H1 (cell line): ENCODE measurements around the gene INTS2. TPM values are rescaled to one million over a fixed set of nuclear protein-coding genes. Genes with fewer than 3 reads are reported as not detected.

ENCODE experiments used
- CTCF ChIA-PET: fragments of 300-600 bp; sonication (Branson Sonifier 250); formaldehyde crosslinking; loops from one replicate; lab custom pipeline; 2021; ENCODE audit not compliant: partially characterized antibody; lab: Charles Lee
- POLR2A ChIA-PET: fragments of 300-600 bp; sonication (Branson Sonifier 250); formaldehyde crosslinking; loops from one replicate; lab custom pipeline; 2021; ENCODE audit warnings: inconsistent platforms; ENCODE audit not compliant: partially characterized antibody; lab: Charles Lee
- DNase-seq, 2 experiments: peaks; one replicate each; pipeline versions ENCODE4 v3.0.0 to v3.0.0-alpha.2; 2010 to 2022; ENCODE audit warnings: low spot score in 2 of 2, low read depth in 1 of 2, mixed read lengths in 1 of 2
- FAIRE-seq: peaks from 2 replicates; lab custom pipeline; 2011; peaks lifted over from hg19 to GRCh38; lab: Jason Lieb, UNC
- H2AFZ ChIP-seq: 2 replicates; pipeline ENCODE4 v1.8.1; 2012; ENCODE audit warnings: low read length, inconsistent platforms
- H2AK5ac ChIP-seq: 2 replicates; pipeline ENCODE4 v1.6.1; 2013; ENCODE audit warnings: low read depth, low read length
- H2BK120ac ChIP-seq: replicated peaks from 2 replicates; pipeline ENCODE3; 2013; ENCODE audit warnings: low read depth, low read length, inconsistent platforms
- H2BK12ac ChIP-seq: 2 replicates; pipeline ENCODE4 v1.6.1; 2013; ENCODE audit warnings: low read depth, low read length
- H2BK15ac ChIP-seq: 2 replicates; pipeline ENCODE4 v1.6.1; 2013; ENCODE audit warnings: low read length
- H2BK20ac ChIP-seq: 2 replicates; pipeline ENCODE4 v1.6.1; 2013; ENCODE audit warnings: low read length
- H2BK5ac ChIP-seq: 2 replicates; pipeline ENCODE4 v1.6.1; 2013; ENCODE audit warnings: low read depth, low read length
- H3K14ac ChIP-seq: 2 replicates; pipeline ENCODE4 v1.6.1; 2013; ENCODE audit warnings: inconsistent platforms; ENCODE audit not compliant: insufficient read length
- H3K18ac ChIP-seq: 2 replicates; pipeline ENCODE4 v1.6.1; 2013; ENCODE audit warnings: low read length; ENCODE audit errors: extremely low read depth
- H3K23ac ChIP-seq: 2 replicates; pipeline ENCODE4 v1.6.1; 2013; ENCODE audit warnings: inconsistent platforms; ENCODE audit not compliant: insufficient read length
- H3K23me2 ChIP-seq: 2 replicates; pipeline ENCODE4 v1.6.1; 2013; ENCODE audit warnings: low read depth, low read length
- H3K27ac ChIP-seq: 2 replicates; pipeline ENCODE4 v1.6.1; 2011; ENCODE audit warnings: low read depth, low read length, inconsistent platforms
- H3K27me3 ChIP-seq, 4 experiments: replicated peaks in 1 of 4; 1 replicate in 1 of 4; 2 replicates in 3 of 4; pipeline versions ENCODE4 v1.6.1 to v1.8.1; 2011 to 2013; ENCODE audit warnings: low read length in 3 of 4, mild to moderate bottlenecking in 3 of 4, inconsistent platforms in 2 of 4, mixed read lengths in 2 of 4, moderate library complexity in 1 of 4; ENCODE audit not compliant: control insufficient read depth in 3 of 4, insufficient read depth in 3 of 4; ENCODE audit errors: extremely low read depth in 1 of 4
- H3K36me3 ChIP-seq, 4 experiments: 2 replicates each; pipeline versions ENCODE4 v1.6.1 to v1.8.1; 2011 to 2013; ENCODE audit warnings: mild to moderate bottlenecking in 4 of 4, low read length in 3 of 4, moderate library complexity in 2 of 4, control low read depth in 1 of 4, inconsistent platforms in 1 of 4; ENCODE audit not compliant: insufficient read depth in 4 of 4, control insufficient read depth in 2 of 4
- H3K4ac ChIP-seq: replicated peaks from 2 replicates; pipeline ENCODE3; 2013; ENCODE audit warnings: low read length, low read depth, mixed read lengths, inconsistent platforms; ENCODE audit not compliant: insufficient read length
- H3K4me1 ChIP-seq, 4 experiments: replicated peaks in 1 of 4; 1 replicate in 1 of 4; 2 replicates in 3 of 4; pipeline versions ENCODE4 v1.6.1 to v1.8.1; 2011 to 2013; ENCODE audit warnings: low read length in 3 of 4, inconsistent platforms in 2 of 4, mixed read lengths in 1 of 4; ENCODE audit not compliant: insufficient read depth in 4 of 4, control insufficient read depth in 3 of 4
- H3K4me2 ChIP-seq, 2 experiments: 2 replicates each; pipeline versions ENCODE4 v1.6.1 to v1.8.1; 2011 to 2013; ENCODE audit warnings: low read depth in 2 of 2, low read length in 2 of 2, control low read depth in 1 of 2, inconsistent platforms in 1 of 2, mild to moderate bottlenecking in 1 of 2; ENCODE audit not compliant: insufficient read depth in 1 of 2
- H3K4me3 ChIP-seq, 4 experiments: fragments of 200-600, 300-600 bp in 1 of 4; sonication (generic), shearing (Covaris generic), sonication (Bioruptor Twin) in 1 of 4; 2 replicates each; pipeline versions ENCODE4 v1.5.1 to v1.8.1; 2011 to 2016; ENCODE audit warnings: low read length in 4 of 4, low read depth in 3 of 4, control low read depth in 2 of 4, inconsistent platforms in 2 of 4, mild to moderate bottlenecking in 2 of 4, mixed read lengths in 1 of 4, moderate library complexity in 1 of 4; ENCODE audit not compliant: insufficient read depth in 2 of 4; ENCODE audit errors: extremely low read depth in 1 of 4
- H3K56ac ChIP-seq: replicated peaks from 2 replicates; pipeline ENCODE3; 2013; ENCODE audit warnings: low read depth, mild to moderate bottlenecking, mixed read lengths, low read length, inconsistent platforms; ENCODE audit not compliant: insufficient read length
- H3K79me1 ChIP-seq: 2 replicates; pipeline ENCODE4 v1.6.1; 2013; ENCODE audit warnings: low read depth, low read length, control low read depth
- H3K79me2 ChIP-seq, 2 experiments: 2 replicates each; pipeline versions ENCODE4 v1.6.1 to v1.8.1; 2012 to 2013; ENCODE audit warnings: low read length in 2 of 2, mild to moderate bottlenecking in 2 of 2, inconsistent platforms in 1 of 2; ENCODE audit not compliant: insufficient read depth in 2 of 2, control insufficient read depth in 1 of 2
- H3K9ac ChIP-seq, 4 experiments: replicated peaks in 1 of 4; 1 replicate in 1 of 4; 2 replicates in 3 of 4; pipeline versions ENCODE4 v1.6.1 to v1.8.1; 2011 to 2013; ENCODE audit warnings: low read depth in 3 of 4, low read length in 3 of 4, control low read depth in 2 of 4, mild to moderate bottlenecking in 2 of 4, moderate library complexity in 2 of 4, inconsistent platforms in 1 of 4; ENCODE audit errors: extremely low read depth in 1 of 4
- H3K9me3 ChIP-seq, 2 experiments: 2 replicates each; pipeline versions ENCODE4 v1.6.1 to v1.8.1; 2012 to 2013; ENCODE audit warnings: mild to moderate bottlenecking in 2 of 2, moderate library complexity in 2 of 2, control low read depth in 1 of 2, inconsistent platforms in 1 of 2, low read depth in 1 of 2, low read length in 1 of 2, mixed read lengths in 1 of 2; ENCODE audit not compliant: insufficient read depth in 2 of 2
- H4K20me1 ChIP-seq, 2 experiments: replicated peaks in 1 of 2; 2 replicates each; pipeline versions ENCODE3 to v1.8.1; 2011 to 2013; ENCODE audit warnings: inconsistent platforms in 2 of 2, low read length in 2 of 2, mild to moderate bottlenecking in 1 of 2; ENCODE audit not compliant: insufficient read depth in 2 of 2, control insufficient read depth in 1 of 2
- H4K5ac ChIP-seq: 2 replicates; pipeline ENCODE4 v1.6.1; 2013; ENCODE audit warnings: low read length, low read depth, mixed read lengths, inconsistent platforms; ENCODE audit not compliant: insufficient read length
- H4K8ac ChIP-seq: 2 replicates; pipeline ENCODE4 v1.8.0; 2013; ENCODE audit warnings: mild to moderate bottlenecking, moderate library complexity, low read length, inconsistent platforms; ENCODE audit not compliant: insufficient read depth; ENCODE audit errors: extremely low read depth
- H4K91ac ChIP-seq: replicated peaks from 2 replicates; pipeline ENCODE3; 2013; ENCODE audit warnings: low read length, mixed read lengths, inconsistent platforms; ENCODE audit not compliant: insufficient read length
- CREB1 ChIP-seq: IDR thresholded peaks from 2 replicates; pipeline ENCODE4 v1.6.1; 2012; ENCODE audit warnings: inconsistent platforms
- GTF2F1 ChIP-seq: IDR thresholded peaks from 2 replicates; pipeline ENCODE4 v1.6.1; 2012; ENCODE audit warnings: low read depth, low read length, improper control_type of control experiment, borderline replicate concordance
- POLR2A ChIP-seq, 2 experiments: IDR thresholded peaks; 1 replicate in 1 of 2; 2 replicates in 1 of 2; pipeline ENCODE4 v1.6.1; 2011; ENCODE audit warnings: low read depth in 2 of 2, low read length in 2 of 2, mild to moderate bottlenecking in 2 of 2; ENCODE audit errors: control extremely low read depth in 1 of 2
- RAD21 ChIP-seq, 2 experiments: IDR thresholded peaks in 1 of 2; conservative IDR thresholded peaks in 1 of 2; 2 replicates each; pipeline ENCODE4 v1.6.1; 2011; ENCODE audit warnings: low read depth in 2 of 2, low read length in 2 of 2, improper control_type of control experiment in 1 of 2, inconsistent platforms in 1 of 2, mild to moderate bottlenecking in 1 of 2, moderate library complexity in 1 of 2
- SIX5 ChIP-seq: IDR thresholded peaks from 2 replicates; pipeline ENCODE4 v1.6.1; 2011; ENCODE audit warnings: mild to moderate bottlenecking, low read depth, low read length
- TBP ChIP-seq: IDR thresholded peaks from 2 replicates; pipeline ENCODE4 v1.6.1; 2011; ENCODE audit warnings: low read depth, low read length, improper control_type of control experiment
- YY1 ChIP-seq: IDR thresholded peaks from 2 replicates; pipeline ENCODE4 v1.6.1; 2011; ENCODE audit warnings: low read depth, mild to moderate bottlenecking, low read length
- ZNF274 ChIP-seq: IDR thresholded peaks from 2 replicates; pipeline ENCODE4 v1.7.0; 2012; ENCODE audit warnings: low read length, borderline replicate concordance; ENCODE audit errors: extremely low read depth
- WGBS, 2 experiments: shearing (Covaris generic) in 1 of 2; methylation state at CpG; one replicate each; pipeline versions ENCODE4 v1.1.6 to v1.1.7; 2013 to 2015; ENCODE audit warnings: low lambda C conversion rate in 2 of 2, mixed read lengths in 2 of 2, inconsistent platforms in 1 of 2, low coverage in 1 of 2, missing lambda C conversion rate in 1 of 2; ENCODE audit not compliant: insufficient replicate concordance in 2 of 2, insufficient coverage in 1 of 2, insufficient read length in 1 of 2; ENCODE audit errors: extremely low coverage in 1 of 2, missing lambda C conversion rate in 1 of 2; 5-methylcytosine and 5-hydroxymethylcytosine counted together
- polyA plus RNA-seq, 7 experiments: library from polyadenylated mRNA; depleted of rRNA in 3 of 7; stranded (reverse) in 5 of 7; unstranded in 2 of 7; fragments of >200 nt in 5 of 7; fragments of 200-250 nt in 2 of 7; gene quantifications; 1 replicate in 5 of 7; 2 replicates in 1 of 7; 4 replicates in 1 of 7; pipeline versions ENCODE4 v1.2.1 to v1.2.3, GENCODE V29; 2011 to 2013; ENCODE audit warnings: missing spikeins in 2 of 7, mixed read lengths in 2 of 7
- total RNA-seq: library from RNA; stranded (reverse); fragmentation: NEBNext Ultra II Directional; extraction: Animal tissue kit (Norgen Biotek cat#: 25700); gene quantifications from 2 replicates; pipeline ENCODE4 v1.2.1, GENCODE V29; 2021

The INTS2 gene
- total and polyA plus RNA-seq, 2 of the 8 experiments (the other 6 are each of a cell fraction or from before 2014, with no cell fraction given) = 9.4 to 21.8 TPM

- H3K4me1 ChIP-seq = no peaks in the 10 kb centered on the region
- H2BK120ac ChIP-seq = no peak overlapping the region
- peaks cover 0 to 5% (median under 1%) of the 10 kb centered on the region in 4 experiments; a peak in 2 of 8 replicates for H3K36me3 ChIP-seq
- WGBS, 2 experiments = 89% methylated on average over 7 of the region's 7 CpGs; no CpG with 5 or more reads in 1 of the 2 experiments
- H2BK12ac ChIP-seq = no peak overlapping the region
- H2AK5ac ChIP-seq = no peak overlapping the region
- H4K5ac ChIP-seq = no peak overlapping the region
- no peak for TF ChIP-seq ZNF274
- no peak for TF ChIP-seq CREB1
- TF ChIP-seq SIX5 = no peak
- TF ChIP-seq POLR2A (IDR thresholded peaks at IDR 0.05; ENCODE audit: control extremely low read depth in 1 of 2, low read depth in 2 of 2, low read length in 2 of 2) = no peak
- no peak for TF ChIP-seq RAD21 (IDR thresholded peaks at IDR 0.05 in 1 of 2, conservative IDR thresholded peaks at IDR 0.05 in 1 of 2; ENCODE audit: low read depth in 2 of 2, low read length in 2 of 2)
- TF ChIP-seq YY1 = no peak
- TF ChIP-seq TBP = no peak
- TF ChIP-seq GTF2F1 = no peak
- no peak overlapping the region for H3K9ac ChIP-seq
- no peak overlapping the region for H4K91ac ChIP-seq
- FAIRE-seq = no peak
- H3K4ac ChIP-seq = no peak overlapping the region
- no peak overlapping the region for H2BK15ac ChIP-seq
- no peak overlapping the region for H3K56ac ChIP-seq
- H3K23me2 ChIP-seq = no peaks in the 10 kb centered on the region
- H3K23ac ChIP-seq = no peak overlapping the region
- no peaks in the 10 kb centered on the region; a peak in 1 of 7 replicates for H3K27me3 ChIP-seq
- H3K79me2 ChIP-seq = no peaks in the 10 kb centered on the region
- no peak overlapping the region for H4K8ac ChIP-seq
- no peaks in the 10 kb centered on the region for H3K9me3 ChIP-seq
- H2BK20ac ChIP-seq = no peak overlapping the region
- no peak overlapping the region for H3K4me3 ChIP-seq
- no peak overlapping the region for H2BK5ac ChIP-seq
- ChIA-PET CTCF (interaction anchor here (0.6 to 2.6 kb wide), 4 partner anchors 9 to 1118 kb away, joined by 3 to 10 read pairs (median 4); no protein-coding TSS in a partner anchor), POLR2A (no interaction called here)
- no peaks in the 10 kb centered on the region for H4K20me1 ChIP-seq
- no peak overlapping the region for H3K27ac ChIP-seq
- H3K14ac ChIP-seq = no peak overlapping the region
- H2AFZ ChIP-seq = no peak overlapping the region
- no peaks in the 10 kb centered on the region for H3K79me1 ChIP-seq
- no peak for DNase-seq
- no peak overlapping the region for H3K18ac ChIP-seq
- no peak overlapping the region for H3K4me2 ChIP-seq
Observed at GRCh38 chr17:61833536-61834193, 94.1 kb downstream of the INTS2 start.
